Esophagus squamous epithelium (tissue), 5 donors: ENCODE measurements around the gene MPV17L2. TPM values are rescaled to one million over a fixed set of nuclear protein-coding genes. Genes with fewer than 3 reads are reported as not detected.
A peak's percentile ranks its signal among the peaks of the same experiment; 100 is the strongest.
"Not testable (repeated sequence)": the region's sequence is repeated elsewhere in the genome, so short reads cannot be mapped to it uniquely, and the experiment has no call there.

Experiments
- DNase-seq: peaks from one replicate; lab custom pipeline; 2025; lab: John Stamatoyannopoulos, UW
- H3K27ac ChIP-seq, 4 donors: fragments of 200-600 bp; sonication (generic); one replicate each; pipeline ENCODE4 v1.5.1; 2016 to 2019; ENCODE audit warnings: mild to moderate bottlenecking in 1 of 4
- H3K27me3 ChIP-seq, 4 donors: fragments of 200-600 bp; sonication (generic); 1 replicate in 3 of 4; 2 replicates in 1 of 4; pipeline versions ENCODE4 v1.5.1 to v1.6.0; 2017 to 2021; ENCODE audit warnings: antibody characterized with exemption in 1 of 4
- H3K36me3 ChIP-seq, 3 donors: fragments of 200-600 bp; sonication (generic); one replicate each; pipeline ENCODE4 v1.5.1; 2016 to 2019
- H3K4me1 ChIP-seq, 3 donors: fragments of 200-600 bp; sonication (generic); one replicate each; pipeline ENCODE4 v1.5.1; 2017 to 2019
- H3K4me3 ChIP-seq, 4 donors: fragments of 200-600 bp; sonication (generic); 1 replicate in 3 of 4; 2 replicates in 1 of 4; pipeline ENCODE4 v1.5.1; 2016 to 2019; ENCODE audit warnings: mild to moderate bottlenecking in 2 of 4, moderate library complexity in 1 of 4
- H3K9me3 ChIP-seq, 3 donors: fragments of 200-600 bp; sonication (generic); one replicate each; pipeline ENCODE4 v1.5.1; 2016 to 2019
- CTCF ChIP-seq, 6 experiments: fragments of 450-650 bp in 4 of 6; fragments of 200-600 bp in 2 of 6; sonication (generic) in 2 of 6; IDR thresholded peaks; one replicate each; pipeline ENCODE4 v1.5.1; 2016 to 2019; ENCODE audit warnings: antibody characterized with exemption in 6 of 6, mild to moderate bottlenecking in 4 of 6, moderate library complexity in 4 of 6
- POLR2A ChIP-seq, 4 donors: fragments of 450-650 bp; IDR thresholded peaks; one replicate each; pipeline ENCODE4 v1.6.1; 2017; ENCODE audit warnings: antibody characterized with exemption in 4 of 4, mild to moderate bottlenecking in 4 of 4, moderate library complexity in 3 of 4
- WGBS, 2 donors: methylation state at CpG; one replicate each; pipeline ENCODE4 v1.1.5; 2018; 5-methylcytosine and 5-hydroxymethylcytosine counted together
- intact Hi-C: fragments of 100-400 bp; cut with DNase I; formaldehyde crosslinking; loops from one replicate; pipeline ENCODE4 v1.15.0; 2022
- total RNA-seq, 4 donors: library from RNA; depleted of rRNA; stranded (reverse); fragments of >200 nt; gene quantifications; one replicate each; pipeline ENCODE4 v1.1.0, GENCODE V29; 2016
- donor health status: DM: yes; HTN: yes; CAD: no.

Gene MPV17L2
- total RNA-seq, 4 donors from 2014 or later = 10.6 to 23.5 (median 14.0) TPM

DNA sequence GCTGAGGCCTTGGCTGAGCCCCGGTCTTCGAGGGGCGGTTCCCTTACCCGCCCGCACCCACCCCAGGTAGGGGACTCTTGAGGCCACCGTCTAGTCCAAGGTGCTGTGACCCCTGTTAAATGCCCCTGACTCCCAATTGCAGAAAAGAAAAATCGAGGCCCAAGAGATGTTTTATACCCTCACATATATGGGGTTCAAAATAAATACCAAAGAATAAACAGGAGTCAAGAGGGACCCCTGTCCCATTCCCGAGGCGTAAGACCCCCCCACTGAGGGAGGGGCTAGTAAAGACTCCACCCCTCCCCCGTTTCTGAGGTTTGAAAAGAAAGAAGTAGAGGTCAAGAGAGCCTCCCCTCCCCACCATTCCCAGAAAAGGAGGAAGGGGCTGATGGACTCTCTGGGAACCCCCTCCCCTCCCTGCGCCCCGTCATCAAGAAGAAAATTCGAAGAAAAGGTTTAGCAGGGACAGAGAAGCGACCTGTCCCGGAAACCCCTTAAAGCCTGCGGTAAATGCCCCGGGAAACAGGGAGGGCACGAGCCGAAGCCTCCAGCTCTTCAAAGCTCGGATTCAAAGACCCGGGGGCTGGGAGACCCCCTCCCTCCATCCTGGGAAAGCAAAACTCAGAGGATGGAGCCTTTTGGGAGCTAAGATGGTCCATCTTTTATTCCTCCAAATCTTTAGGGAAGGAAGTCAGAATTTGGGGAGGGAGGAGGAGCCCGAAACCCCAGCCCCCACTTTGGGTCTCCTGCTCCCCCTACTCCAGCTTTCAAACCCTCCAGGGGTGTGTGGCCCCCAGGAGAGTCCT is 11.6 kb downstream of the MPV17L2 start:
- Histone ChIP-seq H3K4me1 (peaks cover 13 to 50% (median 19%) of the 10 kb centered on the region in 3 donors), H3K27me3 (peaks cover 0 to 8% (median 0%) of the 10 kb centered on the region in 4 donors), H3K9me3 (no peaks in the 10 kb centered on the region), H3K36me3 (peaks cover 0 to 9% (median 0%) of the 10 kb centered on the region in 3 donors), H3K27ac (peak overlapping the region; percentile 85 to 99 (median 97)), H3K4me3 (peak overlapping the region; percentile 36 to 86 (median 74))
- TF ChIP-seq CTCF (IDR thresholded peaks at IDR 0.05) (no peak), POLR2A (IDR thresholded peaks at IDR 0.05) (peak in 1 of 4 donors; percentile 10)
- no peak for DNase-seq
- 0 to 1% methylated on average over 10 to 15 of the region's 22 CpGs for WGBS, 2 donors
- intact Hi-C loops = no loop called here

GRCh38 chr19:18205200-18205892 is 12.3 kb downstream of the MPV17L2 start:
- Histone ChIP-seq H3K27ac (peak overlapping the region; percentile 85 to 99 (median 97)), H3K4me3 (peak overlapping the region; percentile 36 to 86 (median 74)), H3K4me1 (peaks cover 13 to 50% (median 19%) of the 10 kb centered on the region in 3 donors), H3K36me3 (peaks cover 0 to 1% (median 0%) of the 10 kb centered on the region in 3 donors), H3K27me3 (peaks cover 0 to 13% (median 0%) of the 10 kb centered on the region in 4 donors), H3K9me3 (no peaks in the 10 kb centered on the region)
- WGBS, 2 donors = 27 to 31% methylated on average over 17 to 31 of the region's 36 CpGs
- intact Hi-C loops = no loop called here
- TF ChIP-seq POLR2A (IDR thresholded peaks at IDR 0.05) (peak in 2 of 4 donors; percentile 7 to 37), CTCF (IDR thresholded peaks at IDR 0.05) (no peak)
- no peak for DNase-seq

- no peak for TF ChIP-seq POLR2A (IDR thresholded peaks at IDR 0.05)
- TF ChIP-seq CTCF (IDR thresholded peaks at IDR 0.05) = no peak
- H3K4me1 ChIP-seq = peaks cover 13 to 50% (median 19%) of the 10 kb centered on the region in 3 donors
- intact Hi-C loops = no loop called here
- WGBS, 2 donors = 77 to 86% methylated on average over 9 to 12 of the region's 12 CpGs
- no peak for DNase-seq
- H3K4me3 ChIP-seq = no peak overlapping the region
- H3K9me3 ChIP-seq = no peaks in the 10 kb centered on the region
- no peaks in the 10 kb centered on the region for H3K36me3 ChIP-seq
- peak overlapping the region in 3 of 4 donors; percentile 97 to 99 (median 97) for H3K27ac ChIP-seq
- H3K27me3 ChIP-seq = peaks cover 0 to 13% (median 0%) of the 10 kb centered on the region in 4 donors
Measured at GRCh38 chr19:18206018-18206417, 13.0 kb downstream of the MPV17L2 start.

DNA sequence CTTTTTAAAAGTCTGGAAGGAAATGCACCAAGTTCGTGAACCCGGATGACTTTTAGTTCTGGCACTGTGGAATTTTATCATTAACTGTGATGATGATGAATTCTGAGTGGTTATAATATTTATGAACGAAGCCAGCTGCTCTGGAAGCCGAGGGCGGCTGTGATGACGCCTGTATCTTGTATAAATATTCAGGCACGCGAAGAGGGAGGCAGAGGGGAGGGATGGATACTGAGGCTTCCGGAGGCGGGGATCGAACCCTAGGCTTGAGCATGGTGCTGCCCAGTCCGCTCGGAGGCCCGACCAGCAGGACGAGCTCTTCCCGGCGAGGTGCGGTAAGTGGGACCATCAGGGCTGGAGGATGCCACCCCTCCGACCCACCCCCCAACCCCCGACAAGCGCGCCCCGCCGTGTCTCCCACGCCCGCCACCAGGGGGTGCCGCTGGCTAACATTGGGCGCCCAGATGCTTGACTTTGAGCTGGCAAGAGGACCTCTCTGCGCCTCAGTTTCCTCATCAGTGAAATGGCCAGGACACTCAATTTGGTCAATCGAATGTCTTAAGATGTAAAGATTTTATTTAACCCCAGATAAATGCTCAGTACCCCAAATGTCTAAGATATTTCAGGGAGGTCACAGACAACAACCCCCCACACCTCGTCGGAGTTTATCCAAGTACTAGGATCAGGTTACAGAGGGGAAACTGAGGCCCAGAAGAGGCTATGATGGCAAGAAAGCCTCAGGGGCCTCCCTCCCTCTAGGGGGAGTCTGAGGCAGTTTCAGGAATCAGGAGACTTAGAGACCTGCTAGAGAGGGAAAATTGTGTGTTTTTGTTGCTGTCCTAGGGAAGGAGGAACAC is 15.3 kb downstream of the MPV17L2 start:
- no peak for DNase-seq
- WGBS, 2 donors = 24 to 30% methylated on average over 19 to 21 of the region's 32 CpGs
- no peaks in the 10 kb centered on the region for H3K9me3 ChIP-seq
- peaks cover 0 to 20% (median 0%) of the 10 kb centered on the region in 4 donors for H3K27me3 ChIP-seq
- peaks cover 6 to 40% (median 9%) of the 10 kb centered on the region in 3 donors for H3K4me1 ChIP-seq
- intact Hi-C loops = no loop called here
- peak overlapping the region in 3 of 4 donors; percentile 32 to 70 (median 45) for H3K27ac ChIP-seq
- H3K36me3 ChIP-seq = no peaks in the 10 kb centered on the region
- H3K4me3 ChIP-seq = no peak overlapping the region
- TF ChIP-seq CTCF (IDR thresholded peaks at IDR 0.05) (peak in 5 of 6 experiments; percentile 15 to 68 (median 37)), POLR2A (IDR thresholded peaks at IDR 0.05) (no peak)

DNA sequence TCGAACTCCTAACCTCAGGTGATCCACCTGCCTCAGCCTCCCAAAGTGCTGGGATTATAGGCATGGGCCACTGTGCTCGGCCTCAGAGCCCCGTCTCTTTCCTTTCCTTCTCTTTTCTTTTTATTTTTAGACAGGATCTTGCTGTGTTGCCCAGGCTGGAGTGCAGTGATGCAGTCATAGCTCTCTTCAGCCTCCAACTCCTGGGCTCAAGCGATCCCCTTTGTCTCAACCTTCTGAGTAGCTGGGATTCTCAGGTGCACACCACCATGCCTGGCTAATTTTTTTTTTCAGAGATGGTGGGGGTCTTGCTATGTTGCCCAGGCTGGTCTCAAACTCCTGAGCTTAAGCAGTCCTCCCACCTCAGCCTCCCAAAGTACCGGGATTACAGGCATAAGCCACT is 16.9 kb downstream of the MPV17L2 start:
- WGBS, 2 donors = 70 to 71% methylated on average over 5 of the region's 5 CpGs
- not testable (repeated sequence) for H3K36me3 ChIP-seq, H3K4me3 ChIP-seq, DNase-seq, H3K9me3 ChIP-seq, H3K27ac ChIP-seq
- H3K27me3 ChIP-seq = peaks cover 0 to 20% (median 0%) of the 10 kb centered on the region in 4 donors
- H3K4me1 ChIP-seq = peaks cover 4 to 29% (median 6%) of the 10 kb centered on the region in 3 donors
- intact Hi-C loops = loop anchor here (5.0 kb wide), 1 partner anchor 37 kb away; no protein-coding TSS in a partner anchor
